ENCODE measurements around the gene TMEM80.

The TMEM80 gene

GRCh38 chr11:690738-691633, 4.6 kb upstream of the TMEM80 start:
- no peak overlapping the region for H3K4me3 ChIP-seq (ENCODE audit: low read length)
- TF ChIP-seq ZNF274 (IDR thresholded peaks at IDR 0.05; ENCODE audit: low read depth, low read length), result no peak

- no peak for TF ChIP-seq ZNF274 (IDR thresholded peaks at IDR 0.05; ENCODE audit: low read depth, low read length)
- H3K4me3 ChIP-seq (ENCODE audit: low read length), result no peak overlapping the region
Observed at GRCh38 chr11:691710-692590, 3.7 kb upstream of the TMEM80 start.

DNA sequence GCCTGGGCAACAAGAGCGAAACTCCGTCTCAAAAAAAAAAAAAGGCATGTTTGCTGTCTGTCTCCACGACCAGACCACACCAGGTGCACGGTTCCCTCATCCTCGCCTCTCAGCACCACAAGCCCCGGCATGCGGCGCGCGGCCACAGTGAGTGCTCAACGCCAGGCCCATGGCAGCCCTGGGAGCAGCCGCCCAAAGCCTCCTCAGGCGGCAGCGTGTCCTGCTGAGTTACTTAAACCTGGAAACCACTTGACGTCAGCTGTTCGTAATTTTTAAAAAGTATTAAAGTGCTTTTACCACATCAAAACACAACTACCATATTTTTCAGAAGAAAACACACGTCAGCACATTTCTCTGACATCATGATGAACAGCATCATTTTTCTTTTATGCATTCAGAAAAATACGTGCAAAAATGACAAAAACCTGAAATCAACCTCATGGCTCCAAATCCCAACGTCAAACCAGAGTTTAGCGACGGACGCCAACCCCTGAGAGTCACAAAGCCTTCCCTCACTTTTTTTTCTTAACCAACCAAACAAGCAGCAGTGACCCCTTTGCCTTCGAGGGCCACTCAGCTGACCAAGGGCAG, 2.7 kb upstream of the TMEM80 start:
- H3K4me3 ChIP-seq (ENCODE audit: low read length), result no peak overlapping the region; the same call in 1 of the 2 replicates
- no peak for TF ChIP-seq ZNF274 (IDR thresholded peaks at IDR 0.05; ENCODE audit: low read depth, low read length)

DNA sequence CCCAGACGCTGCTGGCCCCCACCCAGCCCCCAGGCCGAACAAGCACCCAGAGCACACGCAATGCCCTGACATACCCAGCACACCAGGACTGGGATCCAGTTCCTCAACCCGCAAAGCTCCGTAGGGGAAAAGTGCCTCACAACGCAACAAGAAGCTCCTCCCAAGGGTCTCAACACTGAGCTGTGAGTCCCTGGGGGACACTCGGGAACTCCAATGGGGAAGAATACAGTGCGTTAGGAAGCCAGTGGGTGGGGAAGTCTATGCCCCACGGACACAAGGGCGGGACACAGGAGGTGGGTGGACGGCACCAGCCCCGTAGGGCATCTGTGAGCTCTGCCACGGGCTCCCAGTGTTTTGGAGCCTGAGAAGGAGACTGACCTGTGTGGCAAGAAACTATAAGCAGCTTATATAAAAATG, 2.2 kb upstream of the TMEM80 start:
- H3K4me3 ChIP-seq (ENCODE audit: low read length), result peak overlapping the region; percentile 69; the same call in 1 of the 2 replicates
- TF ChIP-seq ZNF274 (IDR thresholded peaks at IDR 0.05; ENCODE audit: low read depth, low read length), result no peak

DNA sequence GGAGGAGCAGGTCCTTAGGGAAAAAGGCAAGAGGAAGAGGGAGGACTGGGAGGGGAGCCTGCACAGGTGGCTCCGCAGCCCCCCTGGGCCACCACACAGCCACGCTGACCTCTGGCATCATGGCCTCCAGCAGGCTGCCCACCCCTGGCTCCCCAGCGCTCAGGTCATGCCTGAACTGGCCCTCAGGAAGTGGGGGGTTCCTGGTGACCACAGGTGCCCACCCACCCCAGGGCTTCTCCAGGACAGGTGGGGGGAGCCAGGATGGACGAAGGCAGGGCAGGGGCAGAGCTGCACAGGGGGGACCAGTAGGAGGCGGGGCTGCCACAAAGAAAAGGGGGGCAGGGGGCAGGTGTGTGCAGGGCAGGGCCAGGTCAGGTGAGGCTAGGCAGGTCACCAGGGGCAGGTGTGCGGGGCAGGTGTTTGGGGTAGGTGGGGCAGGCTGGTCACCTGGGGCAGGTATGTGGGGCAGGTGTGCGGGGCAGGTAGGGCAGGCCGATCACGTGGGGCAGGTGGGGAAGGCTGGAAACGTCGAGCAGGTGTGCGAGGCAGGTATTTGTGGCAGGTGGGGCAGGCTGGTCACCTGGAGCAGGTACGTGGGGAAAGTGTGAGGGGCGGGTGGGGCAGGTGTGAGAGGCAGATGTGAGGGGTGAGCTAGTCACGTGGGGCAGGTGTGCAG, 1.6 kb upstream of the TMEM80 start:
- H3K4me3 ChIP-seq (ENCODE audit: low read length), result peak overlapping the region; percentile 69
- no peak for TF ChIP-seq ZNF274 (IDR thresholded peaks at IDR 0.05; ENCODE audit: low read depth, low read length)

DNA sequence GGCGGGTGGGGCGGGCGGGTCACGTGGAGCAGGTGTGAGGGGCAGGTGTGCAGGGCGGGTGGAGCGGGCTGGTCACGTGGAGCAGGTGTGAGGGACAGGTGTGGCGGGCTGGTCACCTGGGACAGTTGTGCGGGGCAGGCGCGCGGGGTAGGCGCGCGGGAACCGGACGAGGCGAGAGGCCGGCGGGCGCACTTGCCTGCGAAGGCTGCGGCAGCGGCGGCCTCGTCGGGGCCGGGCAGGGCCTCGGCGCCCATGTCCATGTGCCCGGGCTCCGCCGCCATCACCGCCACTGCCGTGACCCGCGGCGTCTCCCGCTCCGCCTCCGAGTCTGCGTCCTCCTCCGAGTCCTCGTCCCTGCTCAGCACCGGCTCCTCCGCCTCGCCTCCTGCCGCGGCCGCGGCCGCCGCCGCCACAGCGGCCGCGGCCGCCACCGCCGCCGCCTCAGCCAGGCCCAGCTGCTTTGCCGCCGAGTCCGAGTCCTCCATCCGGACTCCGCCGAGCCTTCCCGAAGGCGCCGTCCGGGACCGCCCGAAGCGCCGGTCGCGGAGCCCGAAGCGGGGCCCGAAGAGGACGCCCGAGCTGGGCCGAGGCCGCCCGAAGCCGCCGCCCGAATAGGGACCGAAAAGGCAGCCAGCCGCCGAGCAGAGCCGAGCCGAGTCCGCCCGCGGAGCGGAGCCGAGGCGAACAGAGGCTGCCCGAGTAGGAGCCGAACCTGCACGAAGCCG, 891 bp upstream of the TMEM80 start, which contains the start of gene DEAF1:
DEAF1 (minus strand) TSS at position 660 of the 725 bp plus-strand sequence; CDS start at position 485, 175 bp downstream.
- no peak for TF ChIP-seq ZNF274 (IDR thresholded peaks at IDR 0.05; ENCODE audit: low read depth, low read length)
- H3K4me3 ChIP-seq (ENCODE audit: low read length), result peak within 1 kb of the TSS; percentile 85

- peak overlapping the region; percentile 85; the same call in 1 of the 2 replicates for H3K4me3 ChIP-seq (ENCODE audit: low read length)
- TF ChIP-seq ZNF274 (IDR thresholded peaks at IDR 0.05; ENCODE audit: low read depth, low read length), result no peak
Observed at GRCh38 chr11:695288-695537, 403 bp upstream of the TMEM80 start.

DNA sequence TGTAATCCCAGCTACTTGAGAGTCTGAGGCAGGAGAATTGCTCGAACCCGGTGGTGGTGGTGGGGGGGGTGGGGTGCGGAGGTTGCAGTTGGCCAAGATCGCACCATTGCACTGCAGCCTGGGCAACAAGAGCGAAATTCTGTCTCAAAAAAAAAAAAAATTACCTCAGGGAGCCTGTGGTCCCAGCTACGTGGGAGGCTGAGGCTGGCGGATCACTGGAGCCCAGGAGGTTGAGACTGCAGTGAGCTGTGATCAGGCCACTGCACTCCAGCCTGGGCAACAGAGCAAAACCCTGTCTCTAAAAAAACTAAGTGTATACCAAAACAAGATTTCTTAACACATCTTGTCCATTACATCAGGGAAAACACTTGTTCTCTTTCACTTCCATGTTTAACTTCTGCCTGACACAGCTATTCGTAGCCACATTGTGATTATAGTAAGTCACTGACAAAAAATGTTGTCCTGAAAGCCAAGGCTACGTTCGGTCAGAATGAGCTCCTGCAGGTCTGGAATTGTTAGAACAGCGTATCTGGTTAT, 1.4 kb downstream of the TMEM80 start:
- peak overlapping the region; percentile 85; the same call in 1 of the 2 replicates for H3K4me3 ChIP-seq (ENCODE audit: low read length)
- no peak for TF ChIP-seq ZNF274 (IDR thresholded peaks at IDR 0.05; ENCODE audit: low read depth, low read length)

DNA sequence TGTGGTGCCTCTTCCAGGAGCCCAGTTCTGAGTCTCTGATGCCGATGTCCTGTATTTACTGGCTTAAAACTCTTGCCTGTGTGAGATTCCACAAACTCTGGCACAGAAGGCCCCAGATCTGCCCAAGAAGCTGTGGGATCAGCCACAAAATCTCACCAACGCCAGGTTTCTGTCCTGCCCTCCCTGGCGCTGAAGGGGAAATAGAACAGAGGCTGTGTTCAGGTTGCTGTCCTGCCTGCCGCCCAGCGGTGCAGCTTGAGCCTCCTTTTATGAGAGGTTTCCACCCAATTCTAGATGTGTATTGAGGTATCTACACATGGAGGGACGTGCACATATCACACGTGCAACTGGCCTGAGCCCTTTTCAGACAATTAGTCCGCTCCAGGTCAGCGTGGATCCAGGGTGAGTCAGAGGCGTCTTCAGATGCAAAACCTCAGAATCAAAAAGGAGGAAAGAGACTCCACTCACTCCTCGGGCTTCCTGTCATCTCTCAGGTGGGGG, 2.2 kb downstream of the TMEM80 start:
- no peak for TF ChIP-seq ZNF274 (IDR thresholded peaks at IDR 0.05; ENCODE audit: low read depth, low read length)
- no peak overlapping the region for H3K4me3 ChIP-seq (ENCODE audit: low read length)

GRCh38 chr11:698493-699115, 3.0 kb downstream of the TMEM80 start:
- TF ChIP-seq ZNF274 (IDR thresholded peaks at IDR 0.05; ENCODE audit: low read depth, low read length), result no peak
- H3K4me3 ChIP-seq (ENCODE audit: low read length), result no peak overlapping the region

- H3K4me3 ChIP-seq (ENCODE audit: low read length), result no peak overlapping the region
- TF ChIP-seq ZNF274 (IDR thresholded peaks at IDR 0.05; ENCODE audit: low read depth, low read length), result no peak
Observed at GRCh38 chr11:699116-699508, 3.5 kb downstream of the TMEM80 start.

GRCh38 chr11:699753-700152, 4.1 kb downstream of the TMEM80 start:
- H3K4me3 ChIP-seq (ENCODE audit: low read length), result no peak overlapping the region
- no peak for TF ChIP-seq ZNF274 (IDR thresholded peaks at IDR 0.05; ENCODE audit: low read depth, low read length)
